SJCRH30 (cell line): ENCODE measurements around the gene TFCP2L1. TPM values are rescaled to one million over a fixed set of nuclear protein-coding genes. Genes with fewer than 3 reads are reported as not detected.

Experiments used
- DNase-seq, 2 experiments: peaks; one replicate each; pipeline ENCODE4 v3.0.0-alpha.2; 2015 to 2020
- H3K27ac ChIP-seq: fragments of 250-450 bp; sonication (Bioruptor Pico); 2 replicates; pipeline ENCODE4 v1.5.1; 2020; ENCODE audit warnings: mild to moderate bottlenecking, moderate library complexity
- H3K27me3 ChIP-seq: fragments of 250-450 bp; sonication (Bioruptor Pico); 2 replicates; pipeline ENCODE4 v1.5.1; 2020; ENCODE audit warnings: mild to moderate bottlenecking, moderate library complexity
- H3K36me3 ChIP-seq: fragments of 250-450 bp; sonication (Bioruptor Pico); 2 replicates; pipeline ENCODE4 v1.5.1; 2020; ENCODE audit warnings: mild to moderate bottlenecking, moderate library complexity
- H3K4me1 ChIP-seq: fragments of 250-450 bp; sonication (Bioruptor Pico); 2 replicates; pipeline ENCODE4 v1.5.1; 2020; ENCODE audit warnings: mild to moderate bottlenecking, moderate library complexity
- H3K4me3 ChIP-seq: fragments of 250-450 bp; sonication (Bioruptor Pico); 2 replicates; pipeline ENCODE4 v1.5.1; 2020; ENCODE audit warnings: mild to moderate bottlenecking, moderate library complexity
- H3K9me3 ChIP-seq: fragments of 250-450 bp; sonication (Bioruptor Pico); replicated peaks from 2 replicates; pipeline ENCODE4 v1.5.1; 2020; ENCODE audit warnings: mild to moderate bottlenecking, moderate library complexity
- total RNA-seq: library from RNA; depleted of rRNA; stranded (reverse); fragments of >200 nt; shearing (Covaris generic); gene quantifications from 2 replicates; pipeline ENCODE4 v1.2.3, GENCODE V29; 2014

Gene TFCP2L1
- total RNA-seq, 1 experiment from 2014 or later, result 0.08 TPM

DNA sequence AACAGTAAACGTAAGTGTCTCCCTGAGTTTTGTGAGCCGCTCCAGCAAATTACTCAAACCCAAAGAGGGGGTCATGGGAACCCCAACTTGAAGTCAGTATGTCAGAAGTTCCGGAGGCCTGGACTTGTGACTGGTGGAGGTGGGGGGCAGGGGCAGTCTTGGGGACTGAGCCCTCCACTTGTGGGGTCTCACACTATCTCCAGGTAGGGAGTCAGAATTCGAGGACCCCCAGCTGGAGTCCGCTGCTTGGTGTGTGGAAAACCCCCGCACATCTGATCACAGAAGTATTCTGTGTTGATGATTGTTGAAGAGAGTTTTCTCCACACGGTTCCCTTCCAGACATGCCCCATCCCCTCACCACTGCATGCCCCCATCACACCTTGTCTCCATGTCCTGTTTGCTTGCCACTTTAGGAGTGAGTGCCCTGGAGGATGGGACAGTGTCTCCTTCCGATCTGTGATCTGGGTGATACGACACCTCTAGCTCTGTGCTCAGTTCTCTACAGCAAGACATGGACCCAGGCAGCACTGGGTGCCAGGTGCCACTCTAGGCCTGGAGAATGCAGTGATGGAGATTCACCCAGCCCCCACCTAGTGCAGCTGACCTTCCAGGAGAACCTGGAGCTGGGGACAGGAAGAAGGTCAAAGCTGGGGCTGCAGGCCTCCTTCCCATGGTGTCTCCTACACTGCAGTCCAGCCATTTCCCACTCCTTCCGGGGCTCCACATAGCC is 85.6 kb downstream of the TFCP2L1 start:
- Histone ChIP-seq H3K9me3 (no peaks in the 10 kb centered on the region), H3K4me3 (no peak overlapping the region), H3K36me3 (no peaks in the 10 kb centered on the region), H3K4me1 (no peaks in the 10 kb centered on the region), H3K27ac (no peak overlapping the region), H3K27me3 (0 out of 2 replicates have a peak, but pooled peaks cover 5% of the 10 kb centered on the region)
- no peak for DNase-seq

DNA sequence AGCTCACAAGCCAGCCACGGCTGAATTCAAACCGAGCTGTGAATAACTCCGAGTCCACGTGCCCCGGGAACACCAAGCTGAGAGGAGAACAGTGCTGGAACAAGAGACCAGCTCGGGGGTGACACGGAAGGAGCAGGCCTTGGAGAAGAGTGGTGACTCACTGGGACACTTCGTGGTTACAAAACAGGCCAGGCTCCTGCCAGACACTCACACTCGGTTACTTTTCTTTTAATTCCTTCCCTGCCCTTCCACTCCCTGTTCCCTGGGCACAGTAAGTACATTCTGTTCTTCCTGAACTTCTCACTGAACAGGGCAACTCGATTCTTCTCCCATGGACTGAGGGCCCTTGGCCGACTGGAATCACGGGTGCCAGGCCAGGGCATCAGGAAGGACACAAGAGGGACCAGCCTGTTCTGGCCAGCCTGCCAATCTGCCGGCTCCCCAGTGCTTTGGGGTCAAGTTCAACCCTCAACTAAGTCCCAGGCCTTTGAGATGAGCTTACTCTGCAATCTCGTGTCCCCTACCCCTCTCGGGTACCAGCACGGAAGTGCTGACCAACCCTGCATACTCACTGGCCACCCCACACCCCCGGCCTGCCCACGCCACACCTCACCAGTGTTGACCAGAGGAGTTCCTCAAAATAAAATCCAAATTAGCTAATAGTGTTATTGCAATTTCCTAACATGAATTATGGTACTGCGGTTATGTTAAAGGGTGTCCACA is 87.5 kb downstream of the TFCP2L1 start:
- H3K36me3 ChIP-seq, result no peaks in the 10 kb centered on the region
- no peak overlapping the region for H3K4me3 ChIP-seq
- H3K27me3 ChIP-seq, result 0 out of 2 replicates have a peak, but pooled peaks cover 5% of the 10 kb centered on the region
- H3K4me1 ChIP-seq, result no peaks in the 10 kb centered on the region
- no peak overlapping the region for H3K27ac ChIP-seq
- no peaks in the 10 kb centered on the region for H3K9me3 ChIP-seq
- DNase-seq, result no peak

DNA sequence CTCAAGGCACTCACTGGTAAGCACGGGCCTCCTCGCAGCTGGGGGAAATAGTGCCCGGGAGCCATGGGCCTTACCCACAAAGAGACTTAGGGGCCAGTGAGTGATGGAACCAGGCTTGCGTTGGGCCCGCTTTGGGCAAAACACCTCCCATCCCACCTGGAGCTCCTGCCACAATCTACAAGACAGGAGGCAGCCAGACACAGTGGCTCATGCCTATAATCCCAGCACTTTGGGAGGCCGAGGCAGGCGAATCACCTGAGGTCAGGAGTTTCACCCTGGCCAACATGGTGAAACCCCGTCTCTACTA is 88.2 kb downstream of the TFCP2L1 start:
- no peaks in the 10 kb centered on the region for H3K9me3 ChIP-seq
- H3K27ac ChIP-seq, result no peak overlapping the region
- H3K4me1 ChIP-seq, result no peaks in the 10 kb centered on the region
- DNase-seq, result no peak
- no peak overlapping the region for H3K4me3 ChIP-seq
- no peaks in the 10 kb centered on the region for H3K36me3 ChIP-seq
- H3K27me3 ChIP-seq, result 0 out of 2 replicates have a peak, but pooled peaks cover 5% of the 10 kb centered on the region

DNA sequence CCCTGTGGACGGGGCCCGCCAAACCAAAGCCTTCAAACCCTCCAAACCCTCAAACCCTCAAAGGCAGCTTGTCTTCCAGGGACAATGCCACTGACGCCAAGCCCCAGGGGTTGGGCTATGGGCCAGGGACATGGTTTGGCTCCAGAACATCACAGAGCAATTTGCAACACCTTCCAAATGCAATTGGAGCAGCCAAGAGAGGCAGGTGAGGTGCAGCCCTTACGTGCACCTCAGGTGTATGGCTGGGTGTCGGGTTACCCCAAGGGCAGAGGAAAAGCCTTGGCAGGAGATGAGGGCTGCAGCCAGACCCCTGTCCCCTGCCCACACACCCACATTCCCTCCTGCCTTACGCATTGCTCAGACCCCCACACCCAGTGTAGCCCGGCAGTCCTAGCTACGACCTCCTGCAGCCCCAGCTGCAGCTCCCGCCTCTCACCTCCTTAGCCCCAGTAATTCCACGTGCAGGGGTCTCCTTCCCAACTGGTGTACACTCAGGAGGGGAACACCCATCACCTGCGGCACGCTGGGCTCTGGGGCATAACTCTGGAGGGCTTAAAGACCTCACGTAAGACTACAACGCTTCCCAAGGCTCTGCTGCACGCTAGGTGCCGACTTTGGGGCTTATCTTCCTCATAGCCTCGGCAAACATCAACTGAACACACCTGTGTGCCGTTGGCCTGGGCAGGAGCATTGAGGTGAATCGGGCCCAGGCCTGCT is 88.7 kb downstream of the TFCP2L1 start:
- Histone ChIP-seq H3K27ac (no peak overlapping the region), H3K4me1 (no peaks in the 10 kb centered on the region)
- no peak for DNase-seq

DNA sequence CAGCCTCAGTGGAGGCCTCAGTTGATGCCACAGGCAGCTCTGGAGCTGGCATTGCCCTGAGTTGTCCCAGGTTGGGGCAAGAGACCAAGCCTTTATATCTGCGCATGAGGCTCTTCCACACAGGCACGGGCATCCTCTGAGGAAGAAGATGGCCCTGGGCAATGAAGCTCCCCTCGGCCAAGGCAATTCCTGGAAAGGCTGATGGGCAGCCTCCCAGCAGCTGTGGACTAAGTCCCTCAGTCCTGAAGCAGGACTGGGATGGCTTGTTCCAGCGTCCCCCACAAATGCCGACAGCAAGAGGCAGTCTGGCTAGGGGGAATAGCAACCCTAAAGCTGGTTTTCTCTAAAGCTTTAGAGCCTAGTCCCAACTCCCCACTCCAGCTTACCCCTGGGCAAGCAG is 90.0 kb downstream of the TFCP2L1 start:
- no peak overlapping the region for H3K4me3 ChIP-seq
- no peak for DNase-seq
- H3K4me1 ChIP-seq, result no peaks in the 10 kb centered on the region
- 0 out of 2 replicates have a peak, but pooled peaks cover 5% of the 10 kb centered on the region for H3K27me3 ChIP-seq
- no peaks in the 10 kb centered on the region for H3K9me3 ChIP-seq
- no peak overlapping the region for H3K27ac ChIP-seq
- no peaks in the 10 kb centered on the region for H3K36me3 ChIP-seq

More for the DNA sequence above, 88.7 kb downstream of the TFCP2L1 start:
- Histone ChIP-seq H3K36me3 (no peaks in the 10 kb centered on the region), H3K27me3 (0 out of 2 replicates have a peak, but pooled peaks cover 5% of the 10 kb centered on the region), H3K4me3 (no peak overlapping the region), H3K9me3 (no peaks in the 10 kb centered on the region)

DNA sequence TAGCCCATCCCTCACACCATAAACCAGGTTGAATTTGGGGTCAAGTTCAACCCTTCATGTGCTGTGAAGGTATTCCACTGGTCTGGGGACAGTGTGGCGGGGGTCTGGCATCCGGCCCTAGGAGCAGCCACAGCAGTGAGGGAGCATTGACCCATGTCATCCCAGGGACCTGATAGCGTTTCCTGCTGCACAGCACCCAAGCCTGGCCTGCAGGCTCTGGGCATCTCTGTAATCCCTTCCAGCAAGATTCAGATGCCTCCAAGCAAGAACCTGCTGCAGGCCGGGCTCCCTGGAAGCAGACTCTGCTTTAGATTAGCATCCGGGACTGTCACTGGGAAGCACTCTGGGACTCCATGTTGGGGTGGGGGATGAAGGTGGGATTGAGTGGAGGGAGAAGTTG is 90.4 kb downstream of the TFCP2L1 start:
- 0 out of 2 replicates have a peak, but pooled peaks cover 5% of the 10 kb centered on the region for H3K27me3 ChIP-seq
- no peak overlapping the region for H3K4me3 ChIP-seq
- no peak for DNase-seq
- no peaks in the 10 kb centered on the region for H3K4me1 ChIP-seq
- no peak overlapping the region for H3K27ac ChIP-seq
- no peaks in the 10 kb centered on the region for H3K9me3 ChIP-seq
- H3K36me3 ChIP-seq, result no peaks in the 10 kb centered on the region

DNA sequence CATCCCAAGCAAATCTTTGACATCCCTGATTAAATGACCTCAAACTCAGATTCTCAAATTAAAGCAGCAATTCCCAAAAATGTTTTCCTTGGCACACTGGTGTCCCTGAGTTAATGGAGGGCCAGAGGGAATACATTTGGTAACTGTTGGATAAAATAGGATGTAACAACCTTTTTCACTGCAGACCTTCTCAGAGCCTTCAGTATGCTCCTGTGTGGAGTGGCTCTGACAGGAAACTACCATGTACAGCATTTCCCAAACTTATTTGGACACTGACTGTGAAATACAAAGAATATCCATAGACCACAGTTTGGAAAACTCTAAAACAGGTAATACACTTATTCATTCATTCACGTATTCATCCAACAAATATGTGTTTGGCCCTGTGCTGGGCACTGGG is 91.8 kb downstream of the TFCP2L1 start:
- Histone ChIP-seq H3K9me3 (no peaks in the 10 kb centered on the region), H3K4me1 (no peaks in the 10 kb centered on the region), H3K27ac (no peak overlapping the region), H3K27me3 (0 out of 2 replicates have a peak, but pooled peaks cover 5% of the 10 kb centered on the region), H3K4me3 (no peak overlapping the region), H3K36me3 (no peaks in the 10 kb centered on the region)
- DNase-seq, result no peak

DNA sequence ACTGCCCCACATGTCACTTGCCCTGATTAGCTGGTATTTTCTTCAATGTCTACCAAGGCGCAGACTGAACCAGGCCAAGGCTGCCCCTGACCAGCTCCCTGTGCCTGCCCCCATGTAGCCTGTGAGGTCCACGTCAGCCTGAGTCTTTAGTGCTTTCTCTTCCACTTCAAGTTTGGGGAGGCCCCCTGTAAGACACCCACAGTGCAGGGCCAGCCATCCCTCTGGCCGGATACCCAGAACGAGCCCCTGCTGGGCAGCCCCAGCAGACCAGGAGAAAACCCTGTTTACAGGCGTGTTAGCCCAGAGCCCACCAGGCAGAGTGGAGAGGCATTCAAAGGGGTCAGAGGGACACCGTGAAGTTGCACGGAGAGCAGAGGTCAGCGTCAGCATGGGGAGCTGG is 92.4 kb downstream of the TFCP2L1 start:
- no peaks in the 10 kb centered on the region for H3K4me1 ChIP-seq
- H3K27ac ChIP-seq, result no peak overlapping the region
- H3K27me3 ChIP-seq, result 0 out of 2 replicates have a peak, but pooled peaks cover 5% of the 10 kb centered on the region
- H3K36me3 ChIP-seq, result no peaks in the 10 kb centered on the region
- DNase-seq, result no peak
- no peak overlapping the region for H3K4me3 ChIP-seq
- no peaks in the 10 kb centered on the region for H3K9me3 ChIP-seq

DNA sequence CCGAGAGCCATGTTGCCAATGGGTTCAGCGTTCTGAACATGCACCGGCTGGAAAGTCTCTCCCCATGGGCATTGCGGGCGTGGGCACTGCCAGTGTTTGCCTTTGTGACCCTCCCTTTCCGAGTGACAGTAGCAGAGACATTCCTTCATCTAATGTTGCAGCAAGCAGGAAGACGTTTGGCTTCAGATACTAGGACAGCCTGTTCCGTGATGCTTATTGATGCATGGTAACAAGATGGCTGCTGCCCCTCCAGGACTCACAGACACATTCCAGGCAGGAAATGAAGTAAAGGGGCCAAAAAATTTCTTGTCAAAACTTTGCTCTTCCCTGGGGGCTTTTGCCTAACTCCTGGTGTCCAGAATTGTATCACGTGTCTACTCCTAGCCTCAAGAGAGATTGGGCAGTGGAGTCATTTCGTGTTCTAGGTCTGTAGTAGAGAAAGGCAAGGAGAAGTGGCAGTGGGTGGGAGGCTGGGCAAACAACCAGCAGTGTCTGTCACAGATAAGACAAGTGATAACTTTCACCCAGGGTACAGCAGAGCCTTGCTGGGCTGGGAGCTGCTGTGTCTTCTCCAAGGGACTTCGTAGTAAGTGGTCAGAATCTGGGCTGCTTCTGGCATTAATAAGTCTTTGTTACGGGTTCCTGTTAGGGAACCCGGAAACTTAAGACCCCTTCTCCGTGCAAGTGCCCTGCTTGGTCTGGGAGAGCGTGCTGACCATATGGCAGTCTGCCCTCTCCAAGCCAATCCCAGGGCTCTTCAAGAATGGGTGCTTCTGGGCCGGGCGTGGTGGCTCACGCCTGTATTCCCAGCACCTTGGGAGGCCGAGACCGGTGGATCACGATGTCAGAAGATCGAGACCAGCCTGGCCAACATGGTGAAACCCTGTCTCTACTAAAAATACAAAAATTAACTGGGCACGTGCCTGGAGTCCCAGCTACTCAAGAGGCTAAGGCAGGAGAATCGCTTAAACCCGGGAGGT is 93.5 kb downstream of the TFCP2L1 start:
- 0 out of 2 replicates have a peak, but pooled peaks cover 5% of the 10 kb centered on the region for H3K27me3 ChIP-seq
- no peak for DNase-seq
- no peak overlapping the region for H3K27ac ChIP-seq
- H3K4me3 ChIP-seq, result no peak overlapping the region
- H3K9me3 ChIP-seq, result no peaks in the 10 kb centered on the region
- peaks cover 3% of the 10 kb centered on the region for H3K4me1 ChIP-seq
- H3K36me3 ChIP-seq, result no peaks in the 10 kb centered on the region

DNA sequence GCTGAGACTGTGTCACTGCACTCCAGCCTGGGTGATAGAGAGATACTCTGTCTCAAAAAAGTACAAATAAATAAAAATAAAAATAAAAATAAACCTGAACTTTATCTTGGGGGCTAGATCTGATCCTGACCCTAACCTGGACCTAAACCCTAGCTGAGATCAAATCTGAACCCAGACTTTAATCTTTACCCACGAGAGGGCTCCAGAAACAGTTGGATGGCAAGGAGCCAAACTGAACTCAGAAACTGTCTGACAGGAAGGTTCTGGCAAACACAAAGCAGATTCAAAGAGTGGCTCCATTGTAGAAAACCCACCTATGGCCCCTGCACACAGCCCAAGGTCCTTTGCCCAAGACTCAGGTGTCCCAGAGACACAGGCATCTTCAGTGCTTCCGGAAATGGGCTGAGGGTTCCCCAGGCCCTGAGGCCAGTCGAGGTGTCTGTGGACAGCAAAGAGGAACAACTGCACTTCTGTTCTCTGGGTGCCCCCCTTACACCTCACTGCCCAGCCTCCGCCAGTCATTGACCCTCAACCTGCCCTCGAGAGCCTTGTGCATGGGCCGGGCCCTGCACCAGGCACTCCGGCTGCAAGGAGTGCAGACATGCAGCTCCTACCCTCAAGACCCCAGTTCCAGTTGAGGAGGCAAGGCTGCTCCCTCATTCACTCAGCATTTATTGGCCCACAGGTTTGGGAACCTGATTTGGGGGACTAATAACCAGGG is 95.2 kb downstream of the TFCP2L1 start:
- 0 out of 2 replicates have a peak, but pooled peaks cover 2% of the 10 kb centered on the region for H3K27me3 ChIP-seq
- DNase-seq, result no peak
- H3K36me3 ChIP-seq, result no peaks in the 10 kb centered on the region
- H3K4me3 ChIP-seq, result no peak overlapping the region
- peaks cover 18% of the 10 kb centered on the region for H3K4me1 ChIP-seq
- no peak overlapping the region for H3K27ac ChIP-seq
- no peaks in the 10 kb centered on the region for H3K9me3 ChIP-seq

DNA sequence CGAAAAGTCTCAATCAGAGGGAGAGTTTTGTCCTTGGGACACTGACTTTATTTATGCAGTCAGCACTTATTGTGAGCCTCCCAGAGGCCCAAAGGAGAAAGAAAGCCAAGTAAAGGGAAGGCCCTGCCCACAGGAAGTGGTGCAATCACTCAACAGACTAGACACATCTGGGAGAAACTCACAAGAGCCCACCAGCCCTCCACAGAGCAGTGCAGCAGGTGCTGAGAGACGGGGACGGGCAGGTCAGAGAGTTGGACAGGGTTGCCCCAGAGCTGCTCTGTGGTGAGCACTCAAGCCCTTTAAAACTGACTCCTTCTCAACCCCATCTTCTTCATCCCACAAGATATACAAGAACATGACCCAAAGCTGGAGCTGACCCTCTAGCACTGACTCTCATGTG is 96.0 kb downstream of the TFCP2L1 start:
- no peaks in the 10 kb centered on the region for H3K9me3 ChIP-seq
- peaks cover 22% of the 10 kb centered on the region for H3K4me1 ChIP-seq
- no peak overlapping the region for H3K27ac ChIP-seq
- no peak overlapping the region for H3K4me3 ChIP-seq
- no peak for DNase-seq
- H3K36me3 ChIP-seq, result no peaks in the 10 kb centered on the region
- H3K27me3 ChIP-seq, result no peaks in the 10 kb centered on the region

DNA sequence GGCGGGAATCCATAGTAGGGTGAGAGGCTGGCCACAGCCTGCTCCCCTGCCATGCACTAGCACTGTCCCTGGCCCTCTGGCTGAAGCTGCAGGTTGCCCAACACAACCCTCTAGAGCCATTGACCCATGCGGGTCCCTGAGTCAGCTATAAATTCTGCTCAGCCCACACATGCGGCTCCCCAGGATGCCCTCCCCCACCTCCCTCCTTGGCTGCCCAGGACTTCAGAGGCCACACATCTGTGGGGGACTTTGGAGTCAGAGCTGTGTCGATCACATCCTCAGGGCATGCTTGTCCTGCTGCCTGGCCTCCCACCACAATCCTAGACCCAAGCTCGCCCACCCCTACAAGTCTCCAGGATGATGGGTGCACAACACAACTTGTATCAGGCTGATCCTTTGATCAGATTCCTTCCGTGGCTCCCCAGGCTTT is 97.0 kb downstream of the TFCP2L1 start:
- Histone ChIP-seq H3K4me1 (peaks cover 22% of the 10 kb centered on the region), H3K27me3 (no peaks in the 10 kb centered on the region), H3K4me3 (no peak overlapping the region), H3K27ac (no peak overlapping the region), H3K36me3 (no peaks in the 10 kb centered on the region), H3K9me3 (no peaks in the 10 kb centered on the region)
- no peak for DNase-seq

DNA sequence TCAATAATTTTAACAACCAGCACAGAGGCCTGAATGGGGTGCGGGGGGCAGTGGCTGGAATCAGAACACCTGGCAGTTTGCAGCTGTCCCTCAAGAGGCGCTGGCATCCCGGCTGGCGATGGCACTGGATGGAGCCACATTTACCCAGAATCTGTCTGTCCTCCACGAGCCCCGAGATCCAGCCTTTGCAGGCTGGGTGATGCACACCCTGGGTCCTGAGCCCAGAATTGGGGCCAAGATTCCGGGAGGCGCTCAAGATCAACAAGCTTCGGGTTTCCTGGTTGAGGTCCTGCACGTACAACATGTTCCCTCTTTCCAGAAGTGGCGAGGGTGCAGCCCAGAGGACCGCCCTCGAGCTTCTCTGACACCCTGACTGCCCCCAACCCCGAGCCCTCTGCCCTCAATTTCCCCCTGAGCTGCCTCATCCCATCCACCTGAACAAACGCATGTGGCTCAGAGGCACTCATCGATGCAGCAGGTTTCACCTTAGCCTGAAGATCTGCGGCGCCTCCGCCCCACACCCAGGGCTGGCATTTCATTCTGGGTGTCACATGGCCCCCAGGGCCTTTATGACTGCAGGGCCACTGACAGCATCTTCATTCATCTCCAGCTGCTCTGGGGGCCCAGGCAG is 97.5 kb downstream of the TFCP2L1 start:
- Histone ChIP-seq H3K36me3 (no peaks in the 10 kb centered on the region), H3K4me3 (no peak overlapping the region), H3K9me3 (no peaks in the 10 kb centered on the region), H3K27me3 (no peaks in the 10 kb centered on the region), H3K27ac (no peak overlapping the region), H3K4me1 (peaks cover 22% of the 10 kb centered on the region)
- no peak for DNase-seq
